GM12874 (cell line): ENCODE data around the gene LPCAT2.

Experiments used
- TF ChIP-seq, protein P1 (sequence below): IDR thresholded peaks from 2 replicates; pipeline ENCODE4 v1.5.1; 2011; ENCODE audit warnings: low read depth, mild to moderate bottlenecking, control low read depth, low read length, moderate library complexity; ENCODE audit not compliant: insufficient read depth

LPCAT2 gene

DNA sequence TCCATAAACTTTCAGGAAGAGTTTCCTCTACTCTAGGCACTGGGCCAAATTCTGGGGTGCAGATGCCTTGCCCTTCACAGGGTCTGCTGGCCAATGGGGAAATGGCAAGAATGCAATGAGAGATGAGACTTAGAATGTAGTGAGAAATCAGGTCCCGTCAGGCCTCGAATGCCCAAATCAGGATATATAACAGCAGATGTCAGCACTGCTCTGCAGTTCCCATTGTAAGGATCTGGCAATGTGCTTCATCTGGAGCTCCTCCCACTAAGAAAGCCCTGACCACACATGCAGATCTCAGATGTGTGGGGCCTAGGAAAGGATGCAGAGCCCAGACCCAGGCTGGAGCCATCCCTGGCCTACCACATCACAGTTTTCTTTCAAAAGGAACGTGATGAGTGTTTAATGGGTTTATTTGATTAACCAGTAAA lies 13.9 kb upstream of the LPCAT2 start:
- TF ChIP-seq, protein P1, sequence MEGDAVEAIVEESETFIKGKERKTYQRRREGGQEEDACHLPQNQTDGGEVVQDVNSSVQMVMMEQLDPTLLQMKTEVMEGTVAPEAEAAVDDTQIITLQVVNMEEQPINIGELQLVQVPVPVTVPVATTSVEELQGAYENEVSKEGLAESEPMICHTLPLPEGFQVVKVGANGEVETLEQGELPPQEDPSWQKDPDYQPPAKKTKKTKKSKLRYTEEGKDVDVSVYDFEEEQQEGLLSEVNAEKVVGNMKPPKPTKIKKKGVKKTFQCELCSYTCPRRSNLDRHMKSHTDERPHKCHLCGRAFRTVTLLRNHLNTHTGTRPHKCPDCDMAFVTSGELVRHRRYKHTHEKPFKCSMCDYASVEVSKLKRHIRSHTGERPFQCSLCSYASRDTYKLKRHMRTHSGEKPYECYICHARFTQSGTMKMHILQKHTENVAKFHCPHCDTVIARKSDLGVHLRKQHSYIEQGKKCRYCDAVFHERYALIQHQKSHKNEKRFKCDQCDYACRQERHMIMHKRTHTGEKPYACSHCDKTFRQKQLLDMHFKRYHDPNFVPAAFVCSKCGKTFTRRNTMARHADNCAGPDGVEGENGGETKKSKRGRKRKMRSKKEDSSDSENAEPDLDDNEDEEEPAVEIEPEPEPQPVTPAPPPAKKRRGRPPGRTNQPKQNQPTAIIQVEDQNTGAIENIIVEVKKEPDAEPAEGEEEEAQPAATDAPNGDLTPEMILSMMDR, result no peak

DNA sequence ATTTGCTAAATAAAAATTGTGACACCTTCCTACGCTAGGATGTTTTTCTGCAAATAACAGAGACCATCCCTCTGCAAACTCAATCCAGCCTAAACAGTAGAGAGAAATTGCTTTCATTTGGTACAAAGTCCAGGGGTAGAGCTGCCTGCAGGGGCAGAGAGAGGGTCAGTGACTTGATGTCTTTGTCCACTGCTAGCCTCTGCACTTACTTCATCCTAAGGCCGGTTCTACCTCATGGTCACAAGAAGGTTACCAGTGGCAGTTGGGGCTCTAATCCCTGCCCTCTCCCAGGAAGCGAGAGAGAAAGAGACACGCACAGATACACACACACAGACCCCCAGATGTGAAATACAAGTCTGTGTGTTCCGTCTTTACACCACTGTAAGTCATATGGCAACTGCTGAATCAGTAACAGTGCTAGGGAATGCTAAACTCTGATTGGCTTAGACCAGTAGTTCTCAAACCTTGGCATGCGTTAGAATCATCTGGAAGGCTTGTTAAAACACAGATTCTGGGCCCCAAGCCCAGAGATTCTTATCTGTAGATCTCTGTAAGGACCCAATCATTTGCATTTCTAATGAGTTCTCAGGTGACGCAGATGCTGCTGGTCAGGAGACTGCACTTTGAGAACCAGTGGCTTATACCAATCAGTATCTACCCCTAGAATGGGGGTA lies 13.1 kb upstream of the LPCAT2 start:
- TF ChIP-seq, protein P1, result no peak

DNA sequence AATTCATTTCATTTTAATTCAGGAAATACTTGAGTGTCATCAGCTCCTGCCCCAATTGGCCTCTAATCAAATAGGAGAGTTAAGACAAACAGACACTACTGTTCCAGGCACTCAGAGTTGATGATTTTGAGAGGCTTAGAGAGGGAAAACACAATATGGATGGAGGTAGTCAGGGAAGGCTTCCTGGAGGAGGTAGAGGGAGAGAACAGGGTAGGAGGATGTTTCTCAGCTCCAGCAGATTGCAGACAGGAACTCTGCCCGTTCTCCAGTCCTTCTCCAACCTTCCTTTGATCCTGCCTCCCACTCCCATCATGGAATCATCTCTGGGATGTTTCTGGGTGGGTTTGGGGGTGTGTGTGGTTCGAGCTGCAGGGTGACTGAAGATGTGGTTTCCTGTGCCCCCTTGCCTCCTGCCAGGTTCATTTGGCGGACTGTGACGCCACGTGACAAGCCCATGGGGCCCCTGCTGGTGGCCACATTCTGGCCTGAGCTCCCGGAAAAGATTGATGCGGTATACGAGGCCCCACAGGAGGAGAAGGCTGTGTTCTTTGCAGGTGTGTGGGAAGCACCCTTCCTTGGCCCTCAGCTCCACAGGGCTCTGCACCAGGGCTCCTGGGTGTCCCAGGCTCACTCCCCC lies 12.2 kb upstream of the LPCAT2 start:
- TF ChIP-seq, protein P1, result no peak

DNA sequence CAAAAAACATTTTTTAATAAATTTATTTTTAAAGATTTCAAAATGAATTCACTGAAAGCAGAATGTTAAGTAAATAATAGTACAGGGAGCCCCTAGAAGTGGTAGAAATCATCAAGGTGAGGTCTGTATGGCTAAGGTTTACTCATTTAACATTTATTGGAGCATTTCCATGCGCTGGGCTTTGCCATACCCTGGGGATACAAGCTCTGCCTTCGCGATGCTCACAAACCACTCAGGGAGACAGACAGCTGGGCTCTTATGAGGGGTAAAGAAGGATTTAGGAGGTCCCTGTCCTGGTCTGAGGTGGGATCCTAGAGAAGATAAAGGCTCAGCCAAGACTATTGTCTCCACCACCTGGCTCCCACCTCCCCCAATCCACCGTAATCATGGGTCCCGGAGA lies 11.3 kb upstream of the LPCAT2 start:
- TF ChIP-seq, protein P1, result no peak

DNA sequence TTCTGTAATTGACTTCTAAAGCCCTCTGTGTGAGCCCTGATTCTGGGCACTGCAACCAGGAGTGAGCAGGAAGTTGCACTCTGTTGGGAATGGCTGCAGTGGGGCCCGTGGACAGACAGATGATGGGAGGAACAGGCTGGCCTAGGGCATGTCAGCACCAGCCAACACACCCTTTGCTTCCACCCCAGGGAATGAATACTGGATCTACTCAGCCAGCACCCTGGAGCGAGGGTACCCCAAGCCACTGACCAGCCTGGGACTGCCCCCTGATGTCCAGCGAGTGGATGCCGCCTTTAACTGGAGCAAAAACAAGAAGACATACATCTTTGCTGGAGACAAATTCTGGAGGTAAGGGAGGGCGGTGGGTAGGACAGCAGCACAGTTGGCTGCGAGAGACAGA lies 10.8 kb upstream of the LPCAT2 start:
- TF ChIP-seq, protein P1, result no peak

DNA sequence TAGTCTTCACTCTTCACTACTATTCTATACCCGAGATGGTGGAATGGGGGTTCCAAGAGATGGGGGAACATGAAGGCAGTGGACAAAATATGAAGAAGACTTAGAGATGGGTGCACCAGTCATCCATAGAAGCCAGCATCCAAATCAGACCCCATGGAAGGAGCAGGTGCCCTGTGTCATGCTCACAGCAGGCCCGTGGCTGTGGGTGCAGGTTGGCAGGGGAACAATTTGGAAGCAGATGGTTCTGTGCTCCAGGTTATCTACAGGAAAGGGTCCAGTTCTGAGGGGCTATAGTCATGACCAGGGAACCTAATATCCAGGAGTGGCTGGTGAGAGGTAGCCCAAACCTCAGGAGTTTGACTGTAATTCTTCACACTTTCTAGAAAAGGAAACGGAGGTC lies 9.6 kb upstream of the LPCAT2 start:
- TF ChIP-seq, protein P1, result no peak

DNA sequence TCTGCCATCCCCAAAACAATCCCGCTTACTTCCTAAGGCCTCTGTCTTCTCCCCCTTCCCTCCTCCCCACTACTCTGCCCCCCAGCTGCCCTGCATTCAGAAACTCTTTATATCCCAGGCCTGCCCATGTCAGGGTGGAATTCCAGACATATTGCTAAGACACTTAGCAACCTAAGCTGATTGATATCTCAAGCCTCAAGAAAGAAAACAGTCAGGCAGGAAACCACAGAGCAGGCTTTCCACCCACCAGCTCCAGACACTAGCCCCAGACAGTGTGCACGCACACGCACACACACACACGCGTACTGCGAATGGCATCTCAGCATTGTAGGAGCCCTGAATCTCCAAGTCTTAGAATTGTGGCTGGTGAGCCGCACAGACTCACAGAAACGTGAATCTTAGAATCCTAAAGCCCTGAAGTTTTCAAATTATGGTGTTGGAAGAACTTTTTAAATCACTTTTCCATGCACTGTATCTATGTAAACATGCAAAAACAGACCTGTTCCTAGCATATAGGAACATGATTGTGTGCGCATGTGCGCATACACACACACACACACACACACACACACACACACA lies 8.8 kb upstream of the LPCAT2 start:
- TF ChIP-seq, protein P1, result no peak
